Raji (cell line): ENCODE data around the gene CD55.

ENCODE experiments used
- POLR2A ChIP-seq: IDR thresholded peaks from 2 replicates; pipeline ENCODE4 v1.6.1; 2011; ENCODE audit warnings: low read depth, low read length, control low read depth; ENCODE audit not compliant: insufficient read depth

The CD55 gene

DNA sequence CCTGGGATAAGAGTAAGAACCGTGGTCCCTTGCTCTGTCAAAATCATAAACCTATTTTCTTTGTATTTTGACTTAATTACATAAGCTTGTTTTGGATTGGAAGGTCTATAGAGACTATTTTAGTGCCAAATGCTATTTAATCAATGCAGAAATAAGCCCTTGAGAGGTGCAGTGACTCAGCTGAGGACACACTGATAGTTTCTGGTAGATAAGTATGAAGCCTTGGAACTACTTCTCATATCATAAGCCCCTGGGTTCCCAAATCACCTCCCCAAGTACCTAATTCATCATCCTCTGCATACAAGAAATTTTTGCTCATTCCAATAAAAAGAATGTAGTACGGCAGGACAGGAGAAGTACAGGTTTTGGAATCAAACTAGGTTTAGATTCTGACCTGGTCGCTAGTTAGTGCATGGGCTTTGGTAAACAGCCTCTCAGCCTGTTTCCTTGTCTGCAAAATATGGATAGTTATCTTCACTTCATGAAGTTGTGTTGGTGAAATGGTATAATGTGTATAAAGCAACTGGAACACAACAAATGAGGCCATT lies 3.3 kb upstream of the CD55 start:
- TF ChIP-seq POLR2A: no peak

- no peak for TF ChIP-seq POLR2A
These were observed 2.3 kb upstream of the CD55 start for GRCh38 chr1:207319199-207319598.

GRCh38 chr1:207321790-207322645 lies 540 bp downstream of the CD55 start:
- no peak for TF ChIP-seq POLR2A

DNA sequence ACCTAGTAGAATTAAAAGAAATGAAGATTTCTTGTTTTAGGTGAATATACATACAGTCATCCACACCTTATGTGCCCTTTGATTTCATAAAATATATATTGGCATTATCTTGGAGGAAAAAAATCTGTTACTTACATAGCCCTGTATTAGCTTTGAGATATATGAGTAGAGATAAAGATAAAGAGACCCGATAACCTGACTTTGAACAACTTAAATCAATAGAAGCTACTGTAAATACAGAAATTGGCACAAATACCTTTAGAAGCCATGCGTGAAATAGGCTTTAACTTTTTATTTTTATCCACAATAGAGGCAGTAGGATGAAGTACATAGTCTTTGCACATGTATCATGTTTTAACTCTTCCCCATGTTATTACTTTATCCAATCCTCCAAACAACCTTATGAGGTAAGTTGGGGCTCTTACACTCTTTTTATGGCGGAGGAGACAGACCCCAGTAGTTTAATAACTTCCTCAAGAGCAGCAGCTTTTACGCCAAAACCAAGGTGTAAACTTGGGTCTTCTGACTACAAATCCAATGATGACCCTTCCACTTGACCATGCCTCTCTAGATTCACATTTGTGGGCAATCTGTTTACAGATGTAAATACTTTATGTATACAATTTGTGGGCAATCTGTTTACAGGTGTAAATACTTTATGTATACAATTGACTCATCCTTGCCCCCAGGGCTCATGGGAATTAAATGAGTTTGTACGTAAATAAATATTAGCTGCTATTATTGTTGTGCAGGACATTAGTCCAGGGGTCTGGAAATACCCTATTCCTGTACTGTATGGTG lies 2.1 kb downstream of the CD55 start:
- TF ChIP-seq POLR2A: no peak

DNA sequence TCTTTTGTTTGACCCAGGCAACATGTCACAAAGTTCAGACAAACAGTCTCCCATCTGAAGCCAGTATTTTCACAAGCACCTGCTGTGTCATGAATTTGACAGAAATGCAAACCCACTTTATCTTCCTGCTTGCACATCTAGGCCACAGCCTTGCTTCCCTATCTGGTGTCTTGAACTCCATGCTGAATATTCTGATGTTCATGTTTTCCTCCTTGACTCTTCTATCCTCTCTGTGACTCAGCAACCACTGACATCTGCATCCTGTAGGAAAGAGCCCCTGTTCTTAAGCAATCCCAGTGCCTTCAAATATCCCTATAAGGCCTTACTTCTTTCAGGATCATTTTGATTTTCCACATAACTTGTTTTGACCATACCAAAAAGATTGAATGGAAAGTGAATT lies 6.5 kb downstream of the CD55 start:
- no peak for TF ChIP-seq POLR2A

GRCh38 chr1:207328908-207329440 lies 7.5 kb downstream of the CD55 start:
- TF ChIP-seq POLR2A: no peak

GRCh38 chr1:207329469-207329868 lies 8.0 kb downstream of the CD55 start:
- TF ChIP-seq POLR2A: no peak

DNA sequence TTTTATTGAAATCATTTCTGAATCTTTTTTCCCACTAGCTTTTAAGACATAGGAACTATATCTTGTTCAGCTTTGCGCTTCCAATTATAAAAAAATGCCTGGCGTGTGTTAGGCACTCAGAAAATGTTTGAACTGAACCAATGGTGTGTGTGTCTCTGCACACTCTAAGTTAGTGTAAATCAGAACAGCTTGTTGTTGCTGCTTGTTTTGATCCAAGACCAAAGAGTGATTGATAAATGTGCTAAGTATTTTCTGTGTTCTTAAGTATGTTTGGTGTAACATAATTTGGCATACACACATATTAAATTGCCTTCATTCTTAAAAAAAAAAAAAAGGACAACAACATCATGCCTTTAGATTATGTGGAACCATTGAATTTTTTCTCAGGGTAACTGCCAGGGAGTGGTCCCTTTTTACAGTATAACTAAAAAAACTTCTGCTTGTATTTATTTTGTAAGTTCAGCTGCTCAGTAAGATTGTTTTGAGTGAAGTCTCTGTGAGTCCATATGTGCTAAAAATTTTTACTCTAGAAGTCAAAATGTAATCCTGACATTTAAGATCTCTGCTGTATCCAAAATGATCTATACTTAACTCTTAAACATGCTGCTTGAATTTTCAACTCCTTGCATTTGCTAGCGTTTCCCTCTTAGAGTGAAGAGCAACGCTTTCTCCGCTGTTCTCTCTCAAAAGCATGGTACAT lies 8.7 kb downstream of the CD55 start:
- no peak for TF ChIP-seq POLR2A

DNA sequence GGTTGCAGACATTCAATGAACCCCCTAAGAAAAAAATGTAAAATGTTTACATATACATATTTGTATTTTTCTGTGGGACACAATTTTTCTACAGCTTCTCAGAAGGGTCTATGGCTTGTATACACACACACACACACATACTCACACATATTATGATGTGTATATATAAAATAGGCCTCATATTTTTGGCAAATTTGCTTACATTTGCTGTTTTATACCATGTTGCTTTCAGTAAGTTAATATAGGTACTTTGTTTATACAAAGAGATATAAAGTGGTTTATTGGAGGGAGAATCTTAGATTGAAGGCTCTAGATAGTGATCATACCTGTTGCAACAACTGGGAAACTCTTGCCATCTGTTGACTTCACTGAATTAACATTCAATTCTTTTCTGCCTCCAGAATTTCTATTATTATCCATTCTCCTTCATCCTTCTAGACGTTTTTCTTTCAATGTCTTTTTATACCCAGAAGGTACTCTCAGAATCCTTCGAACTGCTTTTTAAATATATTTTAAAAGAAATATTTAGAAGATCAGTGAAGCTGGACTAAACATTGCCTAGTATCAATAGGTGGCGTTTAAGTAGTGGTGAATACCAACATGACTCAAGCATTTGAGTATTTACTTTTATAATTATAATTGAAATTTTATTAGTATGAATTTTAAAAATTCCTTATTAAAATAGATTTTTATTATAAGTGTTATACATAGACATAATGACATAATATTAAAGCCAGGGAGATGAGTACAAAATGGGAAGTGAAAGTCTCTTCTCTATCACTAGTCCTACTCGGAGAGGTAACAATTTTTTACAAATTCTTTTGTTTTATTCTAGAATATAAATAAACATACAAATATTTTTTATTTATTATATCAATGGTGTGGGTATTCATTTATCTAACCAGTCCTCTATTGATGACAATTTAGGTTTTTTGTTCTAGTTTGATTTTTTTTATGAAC lies 10.2 kb downstream of the CD55 start:
- TF ChIP-seq POLR2A: no peak

GRCh38 chr1:207333009-207333600 lies 11.6 kb downstream of the CD55 start:
- TF ChIP-seq POLR2A: no peak

GRCh38 chr1:207333620-207334019 lies 12.1 kb downstream of the CD55 start:
- no peak for TF ChIP-seq POLR2A

DNA sequence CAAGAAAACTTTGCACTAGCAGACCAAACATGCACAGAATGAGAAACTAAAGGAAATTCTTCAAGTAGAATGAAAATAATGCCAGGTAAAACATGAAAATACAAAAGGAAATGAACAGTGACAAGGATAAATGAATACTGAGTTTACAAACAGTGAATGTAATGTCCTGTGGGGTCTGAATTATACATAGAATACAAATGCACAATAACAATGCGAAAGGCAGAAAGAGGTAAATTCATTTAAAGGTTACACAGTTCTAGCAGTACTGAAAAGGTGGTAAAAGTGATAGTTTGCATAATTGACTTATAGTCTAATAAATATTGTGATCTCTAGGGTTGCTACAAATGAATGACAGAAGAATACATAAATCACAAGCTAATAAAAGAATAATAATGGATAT lies 12.9 kb downstream of the CD55 start:
- no peak for TF ChIP-seq POLR2A

DNA sequence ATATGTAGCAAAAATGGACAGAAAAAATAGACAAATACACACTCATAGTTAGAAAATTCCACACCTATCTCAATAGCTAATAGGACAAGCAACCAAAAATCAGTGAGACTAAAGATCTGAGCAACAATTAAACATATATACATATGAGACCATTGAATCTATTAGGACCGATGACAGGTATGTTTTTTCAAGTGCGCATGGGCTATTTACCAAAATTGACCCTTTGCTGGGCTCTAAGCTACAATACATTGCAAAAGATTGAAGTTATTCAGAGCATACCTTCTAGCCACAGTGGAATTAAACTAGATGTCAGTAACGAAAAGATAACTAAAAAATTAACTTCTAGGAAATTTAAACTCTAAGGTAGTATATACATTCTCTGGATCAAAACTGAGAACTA lies 13.7 kb downstream of the CD55 start:
- no peak for TF ChIP-seq POLR2A

- TF ChIP-seq POLR2A: no peak
These were observed 14.4 kb downstream of the CD55 start for GRCh38 chr1:207335695-207336363.
